Spleen (tissue), 11 donors: ENCODE results near the gene METTL6. TPM values are rescaled to one million over a fixed set of nuclear protein-coding genes. Genes with fewer than 3 reads are reported as not detected.

ENCODE experiments used
- DNase-seq: peaks from one replicate; pipeline ENCODE4 v3.0.0-alpha.2; 2020
- H3K27ac ChIP-seq, 8 donors: fragments of 200-600 bp; sonication (generic) in 7 of 8; 1 replicate in 4 of 8; 2 replicates in 4 of 8; pipeline versions ENCODE4 v1.5.0 to v1.8.0; 2016 to 2021; ENCODE audit warnings: inconsistent platforms in 4 of 8, mild to moderate bottlenecking in 4 of 8, moderate library complexity in 1 of 8
- H3K27me3 ChIP-seq, 7 donors: fragments of 200-600 bp; sonication (generic) in 6 of 7; replicated peaks in 1 of 7; 1 replicate in 4 of 7; 2 replicates in 3 of 7; pipeline versions ENCODE4 v1.5.0 to v1.8.0; 2016 to 2021; ENCODE audit warnings: inconsistent platforms in 3 of 7, mild to moderate bottlenecking in 1 of 7
- H3K36me3 ChIP-seq, 6 donors: fragments of 200-600 bp; sonication (generic) in 5 of 6; 1 replicate in 4 of 6; 2 replicates in 2 of 6; pipeline versions ENCODE4 v1.5.0 to v1.8.0; 2016 to 2021; ENCODE audit warnings: inconsistent platforms in 2 of 6
- H3K4me1 ChIP-seq, 6 donors: fragments of 200-600 bp; sonication (generic) in 5 of 6; 1 replicate in 3 of 6; 2 replicates in 3 of 6; pipeline versions ENCODE4 v1.5.0 to v1.8.0; 2016 to 2021; ENCODE audit warnings: inconsistent platforms in 3 of 6
- H3K4me3 ChIP-seq, 8 donors: fragments of 200-600 bp; sonication (generic) in 7 of 8; 1 replicate in 4 of 8; 2 replicates in 4 of 8; pipeline versions ENCODE4 v1.5.0 to v1.8.0; 2016 to 2021; ENCODE audit warnings: inconsistent platforms in 4 of 8, mild to moderate bottlenecking in 4 of 8, moderate library complexity in 2 of 8
- H3K9me3 ChIP-seq, 8 donors: fragments of 200-600 bp; sonication (generic) in 7 of 8; 1 replicate in 4 of 8; 2 replicates in 4 of 8; pipeline versions ENCODE4 v1.5.0 to v1.8.0; 2016 to 2021; ENCODE audit warnings: inconsistent platforms in 4 of 8
- CTCF ChIP-seq, 11 experiments: fragments of 200-600 bp in 7 of 11; fragments of 450-650 bp in 4 of 11; sonication (generic) in 4 of 11; IDR thresholded peaks in 8 of 11; conservative IDR thresholded peaks in 3 of 11; 1 replicate in 7 of 11; 2 replicates in 4 of 11; pipeline versions ENCODE4 v1.4.0 to v1.8.0; 2016 to 2021; ENCODE audit warnings: antibody characterized with exemption in 11 of 11, inconsistent platforms in 4 of 11, mild to moderate bottlenecking in 1 of 11
- POLR2A ChIP-seq, 3 donors: fragments of 450-650 bp; IDR thresholded peaks; one replicate each; pipeline ENCODE4 v1.5.1; 2017; ENCODE audit warnings: antibody characterized with exemption in 3 of 3, mild to moderate bottlenecking in 1 of 3
- POLR2AphosphoS5 ChIP-seq, 3 donors: sonication (generic); formaldehyde crosslinking; IDR thresholded peaks; one replicate each; pipeline ENCODE4 v1.5.1; 2017; ENCODE audit warnings: antibody characterized with exemption in 3 of 3
- WGBS, 5 donors: extraction: QIAGEN DNeasy Blood & Tissue Kit in 3 of 5; methylation state at CpG; one replicate each; pipeline versions ENCODE4 v1.1.5 to v1.1.7; 2013 to 2018; 5-methylcytosine and 5-hydroxymethylcytosine counted together
- intact Hi-C: fragments of 100-400 bp; cut with DNase I; formaldehyde crosslinking; loops from one replicate; pipeline ENCODE4 v1.15.0; 2023; ENCODE audit warnings: low total_unique reads
- polyA plus RNA-seq, 3 donors: library from polyadenylated mRNA; stranded (reverse); fragments of 200-250 nt; gene quantifications; one replicate each; pipeline ENCODE4 v1.2.1, GENCODE V29; 2013
- total RNA-seq, 7 donors: library from RNA; depleted of rRNA in 3 of 7; stranded (reverse); fragments of >200 nt in 3 of 7; fragmentation: NEBNext Ultra II Directional in 4 of 7; extraction: Animal tissue kit (Norgen Biotek cat#: 25700) in 4 of 7; gene quantifications; one replicate each; pipeline versions ENCODE4 v1.1.0 to v1.2.1, GENCODE V29; 2016 to 2021
- donor health status: healthy with polysubstance abuse.
- donor health status: DM: no; HTN: no; CAD: no; lungs with moderate emphysema.
- donor health status: DM: no; HTN: no; CAD: no.
- donor health status: Bipolar disorder and iron deficiency.
- donor health status: healthy.
- donor health status: DM: no; HTN: no; CAD: no.
- donor health status: DM: yes; HTN: yes; CAD: no.

Gene METTL6
- total and polyA plus RNA-seq, 10 donors = 6.4 to 18.8 (median 14.2) TPM

DNA sequence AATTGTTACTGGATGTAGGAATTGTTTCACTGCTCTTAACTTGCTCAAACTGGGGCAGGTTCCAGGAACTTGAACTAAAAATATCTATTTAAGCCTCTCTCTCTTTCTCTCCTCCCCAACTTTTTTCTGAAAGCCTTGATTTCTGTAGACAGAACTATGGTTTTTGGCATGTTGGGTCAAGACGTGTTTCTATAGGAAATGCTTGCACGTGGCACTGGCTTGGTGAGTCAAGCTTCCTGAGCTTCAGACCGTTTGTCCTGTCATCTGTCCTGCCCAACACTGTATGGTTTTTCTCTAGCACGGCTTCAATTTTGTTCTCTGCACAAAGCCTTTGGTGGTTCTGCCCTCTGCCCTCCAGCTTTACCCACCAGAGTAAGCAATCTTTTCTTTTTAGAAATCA lies 13.5 kb upstream of the METTL6 start:
- no peaks in the 10 kb centered on the region for H3K27me3 ChIP-seq
- 25 to 45% (median 38%) methylated on average over 4 of the region's 4 CpGs for WGBS, 5 donors
- peak overlapping the region in 3 of 8 donors; percentile 9 to 28 (median 21) for H3K27ac ChIP-seq
- intact Hi-C loops = no loop called here
- H3K36me3 ChIP-seq = peaks cover 14 to 100% (median 64%) of the 10 kb centered on the region in 6 donors
- no peak for TF ChIP-seq POLR2A (IDR thresholded peaks at IDR 0.05)
- TF ChIP-seq POLR2AphosphoS5 (IDR thresholded peaks at IDR 0.05) = no peak
- TF ChIP-seq CTCF (IDR thresholded peaks at IDR 0.05 in 8 of 11, conservative IDR thresholded peaks at IDR 0.05 in 3 of 11) = no peak
- H3K4me3 ChIP-seq = no peak overlapping the region
- DNase-seq = no peak
- peaks cover 0 to 24% (median 8%) of the 10 kb centered on the region in 6 donors for H3K4me1 ChIP-seq
- H3K9me3 ChIP-seq = no peaks in the 10 kb centered on the region

- H3K27me3 ChIP-seq = no peaks in the 10 kb centered on the region
- TF ChIP-seq POLR2A (IDR thresholded peaks at IDR 0.05) (no peak), CTCF (IDR thresholded peaks at IDR 0.05 in 8 of 11, conservative IDR thresholded peaks at IDR 0.05 in 3 of 11) (no peak), POLR2AphosphoS5 (IDR thresholded peaks at IDR 0.05) (no peak)
- intact Hi-C loops = no loop called here
- no peak overlapping the region for H3K4me3 ChIP-seq
- DNase-seq = no peak
- H3K4me1 ChIP-seq = peaks cover 0 to 24% (median 8%) of the 10 kb centered on the region in 6 donors
- peak overlapping the region in 4 of 8 donors; percentile 7 to 55 (median 34) for H3K27ac ChIP-seq
- H3K9me3 ChIP-seq = no peaks in the 10 kb centered on the region
- H3K36me3 ChIP-seq = peaks cover 21 to 100% (median 77%) of the 10 kb centered on the region in 6 donors
Observed at GRCh38 chr3:15439476-15439875, 12.1 kb upstream of the METTL6 start.

DNA sequence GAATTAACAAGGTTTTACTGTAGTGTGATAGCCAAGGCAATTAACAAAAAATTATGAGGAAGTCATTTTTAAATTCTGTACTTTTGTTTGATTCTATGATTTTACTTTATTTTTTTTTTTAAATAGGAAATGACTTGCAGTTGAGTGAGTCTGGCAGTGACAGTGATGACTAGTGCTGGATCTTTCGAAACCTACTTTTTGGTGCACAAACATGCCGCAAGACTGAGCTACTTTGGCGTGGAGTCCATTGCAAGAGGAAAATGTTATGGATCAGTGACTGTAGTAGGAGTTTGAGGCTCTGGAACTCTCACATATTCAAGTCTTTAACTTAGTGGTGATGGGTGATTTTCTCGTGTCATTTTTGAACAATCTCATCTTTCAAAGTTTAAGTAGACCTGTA lies 11.6 kb upstream of the METTL6 start:
- intact Hi-C loops = no loop called here
- H3K36me3 ChIP-seq = peaks cover 21 to 100% (median 82%) of the 10 kb centered on the region in 6 donors
- H3K4me3 ChIP-seq = no peak overlapping the region
- H3K4me1 ChIP-seq = peaks cover 0 to 24% (median 8%) of the 10 kb centered on the region in 6 donors
- TF ChIP-seq CTCF (IDR thresholded peaks at IDR 0.05 in 8 of 11, conservative IDR thresholded peaks at IDR 0.05 in 3 of 11) = no peak
- TF ChIP-seq POLR2AphosphoS5 (IDR thresholded peaks at IDR 0.05) = no peak
- no peak for TF ChIP-seq POLR2A (IDR thresholded peaks at IDR 0.05)
- WGBS, 5 donors = 61 to 74% (median 68%) methylated on average over 4 of the region's 4 CpGs
- DNase-seq = no peak
- H3K27me3 ChIP-seq = no peaks in the 10 kb centered on the region
- peak overlapping the region in 4 of 8 donors; percentile 7 to 55 (median 34) for H3K27ac ChIP-seq
- H3K9me3 ChIP-seq = no peaks in the 10 kb centered on the region

DNA sequence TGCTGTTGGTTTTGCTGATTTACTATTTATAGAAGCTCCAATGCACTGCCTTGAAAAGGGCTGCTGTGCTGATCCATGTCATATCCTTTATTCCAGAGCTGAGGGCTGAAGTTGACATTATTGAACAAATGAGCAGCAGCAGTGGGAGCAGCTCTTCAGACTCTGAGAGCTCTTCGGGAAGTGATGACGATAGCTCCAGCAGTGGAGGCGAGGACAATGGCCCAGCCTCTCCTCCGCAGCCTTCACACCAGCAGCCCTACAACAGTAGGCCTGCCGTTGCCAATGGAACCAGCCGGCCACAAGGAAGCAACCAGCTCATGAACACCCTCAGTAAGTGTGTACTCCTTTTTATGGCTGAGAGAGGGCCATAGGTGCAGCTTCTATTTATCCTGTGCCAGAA lies 8.9 kb upstream of the METTL6 start:
- Histone ChIP-seq H3K9me3 (no peaks in the 10 kb centered on the region), H3K27me3 (no peaks in the 10 kb centered on the region), H3K36me3 (peaks cover 21 to 100% (median 88%) of the 10 kb centered on the region in 6 donors), H3K27ac (no peak overlapping the region), H3K4me1 (peaks cover 0 to 34% (median 10%) of the 10 kb centered on the region in 6 donors), H3K4me3 (no peak overlapping the region)
- 87 to 98% (median 97%) methylated on average over 6 of the region's 6 CpGs for WGBS, 5 donors
- TF ChIP-seq POLR2A (IDR thresholded peaks at IDR 0.05) (no peak), POLR2AphosphoS5 (IDR thresholded peaks at IDR 0.05) (no peak), CTCF (IDR thresholded peaks at IDR 0.05 in 8 of 11, conservative IDR thresholded peaks at IDR 0.05 in 3 of 11) (no peak)
- no peak for DNase-seq
- intact Hi-C loops = no loop called here
